HG03159 (cell line): ENCODE results near the gene ATAD3B.
"Not testable (repeated sequence)": the region's sequence is repeated elsewhere in the genome, so short reads cannot be mapped to it uniquely, and the experiment has no call there.

Source experiments
- ATAC-seq: cut with Tn5 transposase; IDR thresholded peaks from one replicate; pipeline ENCODE4 v1.9.1; 2021; ENCODE audit warnings: mild to moderate bottlenecking, moderate library complexity; ENCODE audit not compliant: unreplicated experiment

ATAD3B gene

GRCh38 chr1:1432951-1433803 is 38.4 kb upstream of the ATAD3B start:
- no peak for ATAC-seq

- ATAC-seq: no peak
Measured at GRCh38 chr1:1433804-1434130, 37.8 kb upstream of the ATAD3B start.

DNA sequence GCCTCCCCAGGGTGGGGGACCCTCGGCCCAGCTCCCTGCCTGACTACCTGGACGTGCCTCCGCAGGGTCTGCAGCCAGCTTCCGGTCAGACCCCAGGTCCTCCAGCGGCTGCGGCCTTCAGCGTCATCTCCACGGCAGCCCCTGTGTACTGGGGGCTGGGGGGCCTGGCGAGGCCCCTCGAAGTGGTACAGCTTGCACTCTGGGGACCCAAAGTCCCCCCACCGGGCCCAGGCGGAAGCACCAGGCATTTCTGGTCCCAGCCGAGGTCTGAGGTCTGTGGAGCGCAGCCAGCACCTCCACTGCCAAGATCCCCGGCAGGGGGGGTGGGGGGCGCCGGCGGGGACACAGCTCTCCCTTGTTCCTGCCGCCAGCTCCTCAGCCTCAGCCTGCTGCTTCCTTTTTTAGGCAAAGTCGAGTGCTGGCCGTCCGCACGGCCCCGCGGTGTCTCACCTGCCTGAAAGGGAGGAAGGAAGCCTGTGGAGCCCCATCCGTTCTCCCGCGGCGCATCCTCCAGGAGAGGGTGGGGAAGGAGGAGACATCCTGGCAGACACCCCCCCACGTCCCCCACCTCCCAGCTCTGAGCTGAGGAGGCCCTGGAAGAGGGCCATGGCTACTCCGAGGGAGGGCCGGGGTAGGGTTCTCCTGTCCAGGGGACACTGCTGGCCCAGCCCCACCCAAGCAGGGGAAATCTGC is 37.3 kb upstream of the ATAD3B start:
- no peak for ATAC-seq

DNA sequence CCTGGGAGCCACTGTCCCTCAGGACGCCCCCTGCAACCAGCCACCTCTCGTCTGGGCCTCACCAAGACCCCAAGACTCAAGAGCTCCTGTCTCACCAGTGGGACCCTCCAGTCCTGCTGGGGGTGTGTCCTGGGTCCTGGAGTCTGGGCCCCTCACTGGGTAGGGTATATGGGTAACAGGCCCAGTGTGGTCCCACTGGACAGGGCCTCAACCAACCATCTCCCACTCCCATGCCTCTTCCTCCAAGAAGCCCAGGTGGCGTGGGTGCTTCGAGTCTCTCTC is 36.8 kb upstream of the ATAD3B start:
- no peak for ATAC-seq

DNA sequence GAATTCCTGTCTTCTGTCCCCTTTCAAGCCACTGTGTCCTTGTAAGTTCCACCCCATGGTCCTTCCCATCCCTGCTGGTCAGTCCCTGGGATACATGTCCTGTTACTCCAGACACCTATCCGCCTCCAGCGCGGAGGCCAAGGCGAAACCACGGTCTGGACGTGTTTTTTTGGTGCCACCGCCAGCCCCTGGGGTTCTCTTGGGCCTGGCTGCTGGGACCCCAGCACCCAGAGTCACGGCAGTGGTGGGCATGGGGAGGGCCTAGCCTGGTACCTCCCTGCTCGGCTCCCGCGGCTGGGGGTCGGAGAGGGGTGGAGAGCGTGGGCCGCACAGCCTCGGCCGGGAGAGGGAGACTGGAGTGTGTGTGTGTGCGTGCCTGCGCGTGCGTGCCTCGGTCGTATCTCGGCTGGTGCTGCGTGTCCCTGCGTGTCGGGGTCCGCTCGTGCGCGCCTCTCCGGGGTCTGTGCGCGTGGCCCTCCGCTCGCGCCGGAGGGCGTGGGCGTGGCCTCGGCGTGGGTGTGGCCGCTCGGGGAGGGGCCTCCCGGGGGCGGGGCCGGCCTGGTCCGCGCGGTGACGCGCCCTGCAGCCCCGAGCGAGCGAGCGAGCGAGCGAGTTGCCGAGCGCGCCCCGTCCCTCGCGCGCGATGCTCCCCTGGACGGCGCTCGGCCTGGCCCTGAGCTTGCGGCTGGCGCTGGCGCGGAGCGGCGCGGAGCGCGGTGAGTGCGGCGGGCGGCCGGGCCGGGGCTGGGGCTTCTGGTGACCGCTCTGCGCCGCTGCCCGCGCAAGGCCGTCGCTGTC is 36.3 kb upstream of the ATAD3B start, which contains the start of gene VWA1:
VWA1 (plus strand) TSS at position 585 of the 798 bp plus-strand sequence; CDS start at position 644, 59 bp downstream.
- ATAC-seq: peak; percentile 42

- ATAC-seq: no peak
Measured at GRCh38 chr1:1435911-1436629, 35.5 kb upstream of the ATAD3B start.

DNA sequence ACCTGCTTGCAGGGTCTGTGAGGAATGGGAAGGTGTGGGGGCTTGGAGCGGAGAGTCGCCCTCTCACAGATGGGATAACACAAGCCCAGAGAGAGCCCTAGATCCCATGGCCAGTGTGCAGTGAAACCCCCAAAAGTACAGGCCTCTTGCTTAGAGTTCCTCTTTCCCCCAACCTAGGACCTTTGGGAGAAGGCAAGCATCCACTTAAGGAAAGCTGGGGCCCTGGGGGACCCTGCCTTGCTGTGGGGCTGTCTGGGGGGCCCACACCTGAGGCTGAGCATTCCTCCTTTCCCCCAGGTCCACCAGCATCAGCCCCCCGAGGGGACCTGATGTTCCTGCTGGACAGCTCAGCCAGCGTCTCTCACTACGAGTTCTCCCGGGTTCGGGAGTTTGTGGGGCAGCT is 34.9 kb upstream of the ATAD3B start:
- no peak for ATAC-seq

DNA sequence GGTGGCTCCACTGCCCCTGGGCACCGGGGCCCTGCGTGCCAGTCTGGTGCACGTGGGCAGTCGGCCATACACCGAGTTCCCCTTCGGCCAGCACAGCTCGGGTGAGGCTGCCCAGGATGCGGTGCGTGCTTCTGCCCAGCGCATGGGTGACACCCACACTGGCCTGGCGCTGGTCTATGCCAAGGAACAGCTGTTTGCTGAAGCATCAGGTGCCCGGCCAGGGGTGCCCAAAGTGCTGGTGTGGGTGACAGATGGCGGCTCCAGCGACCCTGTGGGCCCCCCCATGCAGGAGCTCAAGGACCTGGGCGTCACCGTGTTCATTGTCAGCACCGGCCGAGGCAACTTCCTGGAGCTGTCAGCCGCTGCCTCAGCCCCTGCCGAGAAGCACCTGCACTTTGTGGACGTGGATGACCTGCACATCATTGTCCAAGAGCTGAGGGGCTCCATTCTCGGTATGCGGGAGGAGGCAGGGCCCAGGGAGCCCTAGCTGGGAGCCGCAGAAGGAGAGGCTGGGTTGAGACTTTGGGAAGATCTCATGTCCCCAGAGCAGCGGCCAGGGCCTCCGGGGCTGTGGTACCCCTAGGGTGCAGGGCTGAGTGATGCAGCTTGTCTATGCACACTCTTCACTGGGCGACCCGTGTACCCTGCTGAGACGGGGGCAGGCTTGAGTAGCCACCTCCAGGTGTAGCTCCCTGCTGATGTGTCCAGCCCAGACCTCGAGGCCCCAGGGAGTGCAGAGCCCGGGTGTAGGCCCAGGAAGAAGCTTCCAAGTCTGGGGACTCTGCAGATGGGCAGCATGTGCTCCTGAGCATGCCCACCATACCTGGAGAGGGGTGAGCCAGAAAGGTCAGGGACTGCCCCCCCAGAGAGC is 34.3 kb upstream of the ATAD3B start:
- no peak for ATAC-seq

- ATAC-seq: no peak
Measured at GRCh38 chr1:1437904-1438376, 33.6 kb upstream of the ATAD3B start.

DNA sequence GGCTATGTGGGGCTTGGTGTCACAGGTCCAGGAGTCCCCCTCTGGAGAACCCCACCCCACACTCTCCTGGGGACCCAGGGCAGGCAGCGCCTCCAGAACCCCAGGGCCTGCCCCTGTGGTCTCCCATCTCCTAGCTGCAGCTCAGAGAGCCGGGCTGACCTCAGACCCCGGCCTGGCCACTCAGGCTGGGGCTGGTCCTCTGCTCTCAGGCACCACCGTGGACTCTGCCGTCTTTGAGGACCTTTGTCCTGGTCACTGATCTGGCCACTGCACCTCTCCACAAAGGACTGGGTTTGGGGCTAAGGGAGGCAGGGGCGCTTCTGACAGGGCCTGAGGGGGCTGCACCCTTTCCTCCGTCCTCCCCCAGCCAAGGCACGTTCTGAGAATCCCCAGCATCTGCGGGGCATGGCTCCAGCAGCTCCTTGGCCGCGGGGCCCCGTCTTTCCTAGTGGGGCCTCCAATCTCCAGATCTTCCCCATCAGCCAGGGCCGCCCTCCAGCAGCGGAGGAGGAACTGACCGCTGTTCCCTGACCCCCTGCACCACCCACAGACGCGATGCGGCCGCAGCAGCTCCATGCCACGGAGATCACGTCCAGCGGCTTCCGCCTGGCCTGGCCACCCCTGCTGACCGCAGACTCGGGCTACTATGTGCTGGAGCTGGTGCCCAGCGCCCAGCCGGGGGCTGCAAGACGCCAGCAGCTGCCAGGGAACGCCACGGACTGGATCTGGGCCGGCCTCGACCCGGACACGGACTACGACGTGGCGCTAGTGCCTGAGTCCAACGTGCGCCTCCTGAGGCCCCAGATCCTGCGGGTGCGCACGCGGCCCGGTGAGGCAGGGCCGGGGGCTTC is 32.8 kb upstream of the ATAD3B start:
- ATAC-seq: no peak

DNA sequence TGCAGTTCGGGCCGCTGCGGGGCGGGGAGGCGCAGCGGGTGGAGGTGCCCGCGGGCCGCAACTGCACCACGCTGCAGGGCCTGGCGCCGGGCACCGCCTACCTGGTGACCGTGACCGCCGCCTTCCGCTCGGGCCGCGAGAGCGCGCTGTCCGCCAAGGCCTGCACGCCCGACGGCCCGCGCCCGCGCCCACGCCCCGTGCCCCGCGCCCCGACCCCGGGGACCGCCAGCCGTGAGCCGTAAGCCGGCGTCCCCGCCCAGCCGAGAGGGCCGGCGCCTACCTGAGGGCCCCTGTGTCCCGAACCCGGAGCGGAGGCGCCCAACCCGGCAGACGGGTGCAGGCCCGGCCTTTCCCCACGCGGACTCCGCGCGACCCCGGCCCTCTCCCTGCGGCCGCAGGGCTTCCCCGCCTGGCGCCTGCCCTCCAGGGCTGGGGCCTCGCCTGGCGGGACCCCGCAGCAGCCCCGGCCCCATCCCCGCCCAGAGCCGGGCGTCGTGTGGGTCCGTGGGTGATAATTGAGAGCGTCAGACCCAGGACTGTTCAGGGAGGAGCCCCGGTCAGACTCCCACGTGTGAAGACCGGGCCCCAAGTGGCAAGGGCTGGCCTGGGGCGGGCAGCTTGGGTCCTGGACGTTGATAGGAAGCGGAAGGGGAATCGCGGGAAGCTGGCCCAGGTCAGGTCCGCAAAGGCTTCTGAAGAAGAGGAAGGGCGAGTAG is 31.9 kb upstream of the ATAD3B start:
- no peak for ATAC-seq

DNA sequence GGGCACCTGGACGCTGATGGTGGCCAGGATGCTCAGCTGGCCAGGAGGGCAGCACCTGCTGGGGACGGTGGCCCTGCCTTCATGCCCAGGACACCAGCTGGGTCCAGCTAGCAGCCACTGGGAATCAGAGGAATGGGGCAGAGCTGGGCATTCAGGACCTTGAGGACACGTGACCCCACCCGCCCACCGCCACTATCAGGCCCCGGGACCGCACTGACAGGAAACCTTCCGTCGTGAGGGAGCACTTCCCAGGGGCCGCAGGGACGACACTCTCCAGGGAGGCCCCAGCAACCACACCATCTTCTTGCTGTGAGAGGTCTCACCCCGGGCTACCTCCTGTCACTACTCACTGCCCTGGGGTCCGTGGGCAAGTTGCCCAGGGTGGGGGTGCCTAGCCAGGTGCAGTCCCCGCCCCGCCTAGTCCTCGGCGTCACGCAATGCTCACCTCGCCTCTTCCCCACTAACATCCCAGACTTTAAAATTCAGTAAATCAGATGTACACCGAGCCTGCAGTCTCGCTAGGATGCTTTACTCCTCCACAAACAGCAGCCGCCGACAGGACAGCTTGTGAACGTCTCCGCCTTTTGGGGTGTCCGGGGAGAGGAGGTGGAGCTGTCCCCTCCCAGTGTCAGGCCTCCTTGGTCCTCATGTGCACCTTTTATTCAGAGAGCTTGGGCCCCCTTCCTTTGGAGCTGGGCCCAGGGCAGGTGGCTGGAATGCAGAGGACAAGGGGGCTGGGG is 31.1 kb upstream of the ATAD3B start:
- no peak for ATAC-seq

DNA sequence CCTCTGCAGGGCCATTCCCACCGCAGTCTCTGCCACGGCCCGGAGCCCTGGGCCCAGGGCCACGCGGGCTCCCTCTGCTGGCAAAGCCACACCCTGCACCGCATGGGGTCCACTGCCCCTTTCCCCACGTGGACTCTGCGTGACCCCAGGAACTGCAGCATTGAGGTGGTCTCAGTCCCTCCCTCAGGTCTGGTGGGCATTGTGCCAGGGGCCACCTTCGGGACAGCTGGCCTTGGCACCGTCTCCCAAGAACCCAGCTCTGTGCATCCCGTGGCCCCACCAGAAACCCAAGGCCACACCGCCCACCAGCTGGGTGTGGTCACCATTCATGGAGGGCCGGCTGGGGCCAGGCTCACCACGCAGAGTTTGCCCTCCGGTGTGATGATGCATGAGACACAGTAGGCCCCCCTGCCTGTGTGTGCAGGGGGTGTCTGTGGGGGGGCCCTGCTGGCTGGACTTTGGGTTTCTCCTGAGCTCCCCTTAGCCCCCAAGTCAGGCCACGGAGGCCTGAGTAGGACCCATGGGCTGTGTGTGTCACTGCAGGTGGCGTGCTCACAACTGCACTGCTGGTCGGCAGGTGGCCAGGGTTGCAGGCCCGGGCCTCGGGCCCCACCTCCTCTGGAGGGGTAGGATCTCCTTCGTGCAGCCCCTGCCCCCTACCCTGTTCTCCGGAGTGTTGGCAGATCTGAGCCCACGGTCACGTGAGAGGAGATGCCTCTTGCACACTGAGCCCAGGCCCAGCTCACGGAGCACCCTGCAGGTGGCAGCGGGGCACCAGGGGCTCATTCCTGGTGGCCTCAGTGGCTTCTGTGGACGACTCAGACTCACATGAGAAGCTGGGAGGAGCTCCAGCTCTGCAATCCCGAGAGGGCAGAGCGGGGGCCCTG is 30.3 kb upstream of the ATAD3B start:
- no peak for ATAC-seq

DNA sequence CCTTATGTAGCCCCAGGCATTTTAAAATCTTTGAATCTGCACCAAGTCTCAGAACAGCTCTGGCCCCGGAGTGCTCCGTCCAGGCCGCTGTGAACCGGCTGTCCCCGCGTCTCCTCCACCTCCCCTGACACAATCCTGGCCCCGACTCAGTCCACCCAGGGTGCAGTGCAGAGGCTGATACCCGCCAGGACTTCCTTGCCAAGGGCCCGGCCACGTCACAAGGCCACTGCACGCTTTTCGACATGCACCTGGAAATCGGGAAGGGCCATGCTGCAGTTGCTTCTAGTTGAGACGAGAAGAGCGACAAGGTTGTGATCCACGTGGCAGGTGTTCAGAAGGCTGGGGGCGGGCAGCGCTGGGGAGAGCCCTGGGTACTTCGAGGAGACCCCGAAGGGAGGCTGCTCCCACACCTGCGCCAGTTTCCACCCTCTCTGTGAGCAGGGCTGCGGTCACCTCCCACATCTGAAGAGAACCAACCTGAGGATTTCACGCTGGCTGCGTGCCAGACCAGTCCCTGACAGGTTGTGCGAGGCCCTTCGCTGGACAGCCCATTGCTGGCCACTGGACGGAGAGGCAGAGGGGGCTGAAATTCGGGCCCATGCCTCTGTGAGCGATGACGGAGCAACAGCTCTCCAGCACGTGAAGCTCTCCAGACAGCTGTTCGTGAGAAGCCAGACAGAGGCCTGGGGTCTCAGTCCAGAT is 29.3 kb upstream of the ATAD3B start:
- ATAC-seq: no peak

GRCh38 chr1:1446631-1447030 is 24.9 kb upstream of the ATAD3B start:
- not testable (repeated sequence) for ATAC-seq

DNA sequence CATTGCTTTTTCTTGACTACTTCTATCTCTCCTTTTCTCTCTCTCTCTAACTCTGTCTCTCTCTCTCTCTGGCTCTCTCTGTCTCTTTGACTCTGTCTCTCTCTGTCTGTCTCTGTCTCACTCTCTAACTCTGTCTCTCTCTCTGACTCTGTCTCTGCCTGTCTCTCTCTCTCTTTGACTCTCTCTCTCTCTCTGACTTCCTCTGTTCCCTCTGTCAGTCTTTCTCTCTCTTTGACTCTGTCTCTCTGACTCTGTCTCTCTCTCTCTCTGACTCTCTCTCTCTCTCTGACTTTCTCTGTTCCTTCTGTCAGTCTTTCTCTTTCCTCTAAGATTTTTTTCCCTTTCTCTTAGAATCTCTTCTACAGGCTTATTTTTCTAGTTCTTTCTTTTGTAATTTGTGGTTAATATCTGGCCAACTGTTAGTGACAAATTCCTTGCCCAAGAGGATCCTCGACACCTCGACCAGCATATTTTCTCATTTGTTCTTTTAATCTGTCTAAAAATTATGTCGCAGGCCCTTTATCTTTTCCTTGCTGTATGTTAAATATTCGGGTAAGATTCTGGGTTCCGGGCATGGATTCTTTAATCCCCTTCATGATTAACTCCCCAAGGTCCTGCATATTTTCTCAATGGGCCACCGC is 22.3 kb upstream of the ATAD3B start, which contains the start of gene ATAD3C:
ATAD3C (plus strand) TSS at position 591 of the 641 bp plus-strand sequence. CDS start 995 bp downstream, outside the sequence.
- ATAC-seq: no peak
